Fibroblast of pulmonary artery (primary cell): Measurements from ENCODE around the gene HDAC4.
A peak's percentile ranks its signal among the peaks of the same experiment; 100 is the strongest.

ENCODE experiments used
- DNase-seq: peaks from one replicate; pipeline ENCODE4 v3.0.0-alpha.2; 2010; ENCODE audit warnings: low read depth
- H3K4me3 ChIP-seq: replicated peaks from 2 replicates; pipeline ENCODE4 v1.5.1; 2011; ENCODE audit warnings: low read depth, mild to moderate bottlenecking, control low read depth, low read length, moderate library complexity
- TF ChIP-seq, protein P1 (sequence below): IDR thresholded peaks from 2 replicates; pipeline ENCODE4 v1.5.1; 2011; ENCODE audit warnings: mild to moderate bottlenecking, control low read depth, low read length, inconsistent platforms; ENCODE audit errors: missing control alignments

The HDAC4 gene

DNA sequence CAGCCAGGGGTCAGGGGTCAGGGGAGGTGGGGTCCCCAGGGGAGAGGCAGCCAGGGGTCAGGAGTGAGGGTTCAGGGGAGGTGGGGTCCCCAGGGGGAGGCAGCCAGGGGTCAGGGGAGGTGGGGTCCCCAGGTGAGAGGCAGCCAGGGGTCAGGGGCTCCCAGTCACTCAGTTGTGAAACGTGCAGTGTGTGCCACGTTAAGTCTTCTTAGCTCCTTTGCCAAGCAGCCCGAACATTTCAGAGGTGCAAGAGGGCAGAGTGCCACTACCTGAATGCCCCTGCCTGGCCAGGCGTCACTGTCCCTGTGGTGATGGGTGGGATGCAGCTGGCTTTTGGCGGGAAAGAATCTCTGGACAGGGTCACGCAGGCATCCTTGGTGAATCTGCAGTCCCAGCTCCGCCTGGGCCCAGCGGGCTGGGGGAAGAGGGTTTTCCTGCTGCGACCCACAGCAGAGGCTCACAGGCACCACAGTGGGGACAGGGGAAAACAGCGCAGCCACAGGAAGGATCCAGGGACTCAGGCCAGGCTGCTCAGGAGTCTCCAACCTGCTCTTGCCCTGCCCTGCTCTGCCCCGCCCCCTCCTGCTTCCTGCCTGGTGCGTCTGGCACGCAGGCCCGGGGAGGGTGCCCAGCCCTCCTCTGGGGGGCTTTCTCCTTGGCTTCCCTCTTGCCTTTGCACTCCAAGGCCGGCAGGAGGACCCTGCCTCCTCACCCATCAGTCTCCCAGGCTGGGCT is 364.7 kb downstream of the HDAC4 start:
- H3K4me3 ChIP-seq = no peak overlapping the region
- DNase-seq = no peak
- TF ChIP-seq, protein P1, sequence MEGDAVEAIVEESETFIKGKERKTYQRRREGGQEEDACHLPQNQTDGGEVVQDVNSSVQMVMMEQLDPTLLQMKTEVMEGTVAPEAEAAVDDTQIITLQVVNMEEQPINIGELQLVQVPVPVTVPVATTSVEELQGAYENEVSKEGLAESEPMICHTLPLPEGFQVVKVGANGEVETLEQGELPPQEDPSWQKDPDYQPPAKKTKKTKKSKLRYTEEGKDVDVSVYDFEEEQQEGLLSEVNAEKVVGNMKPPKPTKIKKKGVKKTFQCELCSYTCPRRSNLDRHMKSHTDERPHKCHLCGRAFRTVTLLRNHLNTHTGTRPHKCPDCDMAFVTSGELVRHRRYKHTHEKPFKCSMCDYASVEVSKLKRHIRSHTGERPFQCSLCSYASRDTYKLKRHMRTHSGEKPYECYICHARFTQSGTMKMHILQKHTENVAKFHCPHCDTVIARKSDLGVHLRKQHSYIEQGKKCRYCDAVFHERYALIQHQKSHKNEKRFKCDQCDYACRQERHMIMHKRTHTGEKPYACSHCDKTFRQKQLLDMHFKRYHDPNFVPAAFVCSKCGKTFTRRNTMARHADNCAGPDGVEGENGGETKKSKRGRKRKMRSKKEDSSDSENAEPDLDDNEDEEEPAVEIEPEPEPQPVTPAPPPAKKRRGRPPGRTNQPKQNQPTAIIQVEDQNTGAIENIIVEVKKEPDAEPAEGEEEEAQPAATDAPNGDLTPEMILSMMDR = no peak

- TF ChIP-seq, protein P1 = peak; percentile 62
- H3K4me3 ChIP-seq = no peak overlapping the region
- peak; percentile 15 for DNase-seq
Measured at GRCh38 chr2:239035361-239035814, 365.4 kb downstream of the HDAC4 start.

GRCh38 chr2:239034561-239035341 is 366.1 kb downstream of the HDAC4 start:
- H3K4me3 ChIP-seq = no peak overlapping the region
- TF ChIP-seq, protein P1 = no peak
- no peak for DNase-seq

- no peak for DNase-seq
- no peak overlapping the region for H3K4me3 ChIP-seq
- TF ChIP-seq, protein P1 = no peak
Measured at GRCh38 chr2:239033801-239034560, 366.8 kb downstream of the HDAC4 start.

DNA sequence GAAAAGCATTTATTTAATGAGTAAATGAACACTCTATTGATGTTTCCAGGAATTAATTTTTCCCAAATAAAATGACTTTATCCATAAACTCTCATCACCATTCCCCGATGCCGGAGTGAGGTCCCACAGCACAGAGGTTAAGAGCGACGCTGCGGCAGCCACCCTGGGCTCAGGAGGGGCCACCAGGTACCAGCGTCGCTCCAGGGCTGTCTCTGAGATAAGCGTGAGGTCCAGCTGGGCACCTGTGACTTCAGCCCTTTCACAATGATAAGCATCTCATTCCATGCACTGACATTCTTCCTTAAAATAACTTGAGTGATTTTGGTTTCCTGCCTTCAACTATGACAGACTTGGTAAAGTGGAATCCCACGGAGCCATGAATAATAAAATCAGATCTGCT is 370.9 kb downstream of the HDAC4 start:
- TF ChIP-seq, protein P1 = no peak
- no peak overlapping the region for H3K4me3 ChIP-seq
- DNase-seq = no peak

GRCh38 chr2:239028253-239028619 is 372.6 kb downstream of the HDAC4 start:
- no peak overlapping the region for H3K4me3 ChIP-seq
- TF ChIP-seq, protein P1 = no peak
- DNase-seq = no peak
